ENCODE data around the gene MRPS30.
A peak's percentile ranks its signal among the peaks of the same experiment; 100 is the strongest.
"Not testable (repeated sequence)": the region's sequence is repeated elsewhere in the genome, so short reads cannot be mapped to it uniquely, and the experiment has no call there.

MRPS30 gene

DNA sequence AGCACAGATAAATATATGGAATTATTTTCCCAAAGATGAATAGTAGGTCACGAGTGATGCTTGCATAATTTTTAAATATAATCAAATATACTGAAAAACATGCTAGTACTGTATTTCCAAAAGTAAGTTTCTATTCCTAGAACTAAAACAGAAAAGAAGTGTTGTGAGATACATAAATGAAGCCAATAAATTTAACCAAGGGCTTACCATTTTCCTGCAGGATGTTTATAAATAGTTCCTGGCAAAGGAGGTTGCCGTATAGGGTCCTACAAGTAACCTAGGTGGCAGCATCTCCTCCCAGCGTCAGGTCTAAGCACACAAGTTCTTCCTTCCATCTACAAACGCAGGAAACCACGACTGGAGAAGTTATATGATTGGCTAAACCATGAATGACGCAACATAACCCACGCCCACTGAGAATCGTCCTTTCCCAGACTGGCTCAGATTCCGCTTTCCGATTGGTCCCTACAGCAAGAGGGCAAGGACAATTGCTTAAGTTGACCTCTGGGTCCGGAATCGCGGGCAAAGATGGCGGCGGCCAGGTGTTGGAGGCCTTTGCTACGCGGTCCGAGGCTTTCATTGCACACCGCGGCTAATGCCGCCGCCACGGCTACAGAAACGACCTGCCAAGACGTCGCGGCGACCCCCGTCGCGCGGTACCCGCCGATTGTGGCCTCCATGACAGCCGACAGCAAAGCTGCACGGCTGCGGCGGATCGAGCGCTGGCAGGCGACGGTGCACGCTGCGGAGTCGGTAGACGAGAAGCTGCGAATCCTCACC is at the start of gene MRPS30:
TSS of gene MRPS30 (plus strand) at position 513 of the 780 bp plus-strand sequence. CDS start at position 529, 16 bp downstream.
- DNase-seq (ENCODE audit: low read depth): peak; percentile 80

DNA sequence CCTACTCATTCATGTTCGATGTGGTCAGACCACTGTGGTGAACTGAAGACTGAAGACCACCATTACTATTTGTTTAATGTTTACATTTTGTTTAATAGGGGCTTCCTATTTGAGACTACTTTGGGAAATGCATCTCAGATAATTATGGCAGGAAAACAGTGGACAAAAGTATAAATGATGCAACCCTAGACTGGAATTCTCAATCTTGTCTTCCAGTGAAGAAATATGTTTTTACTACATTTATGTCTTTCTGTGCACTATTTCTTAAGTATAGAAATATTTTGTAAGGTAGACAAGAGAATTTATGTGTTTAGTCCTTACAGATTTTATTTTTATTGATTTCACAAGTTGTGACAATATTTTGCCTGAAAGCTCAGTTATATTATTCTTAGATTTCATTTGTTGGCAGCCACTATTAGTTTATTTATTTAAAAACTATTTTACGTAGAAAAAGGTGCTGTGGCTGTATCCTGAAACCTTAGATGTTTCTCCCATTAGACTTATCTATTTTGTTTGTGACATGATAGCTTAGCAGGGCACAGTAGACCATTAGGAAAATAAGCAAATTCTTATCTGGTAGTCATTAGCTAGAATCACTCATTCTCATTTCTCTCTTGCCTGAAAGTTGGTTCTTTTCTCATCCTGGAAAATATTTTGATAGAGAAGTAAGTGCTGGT is 39.4 kb upstream of the MRPS30 start:
- no peak for DNase-seq (ENCODE audit: low read depth)

- DNase-seq (ENCODE audit: low read depth): no peak
These were observed 38.9 kb upstream of the MRPS30 start for GRCh38 chr5:44769877-44770209.

DNA sequence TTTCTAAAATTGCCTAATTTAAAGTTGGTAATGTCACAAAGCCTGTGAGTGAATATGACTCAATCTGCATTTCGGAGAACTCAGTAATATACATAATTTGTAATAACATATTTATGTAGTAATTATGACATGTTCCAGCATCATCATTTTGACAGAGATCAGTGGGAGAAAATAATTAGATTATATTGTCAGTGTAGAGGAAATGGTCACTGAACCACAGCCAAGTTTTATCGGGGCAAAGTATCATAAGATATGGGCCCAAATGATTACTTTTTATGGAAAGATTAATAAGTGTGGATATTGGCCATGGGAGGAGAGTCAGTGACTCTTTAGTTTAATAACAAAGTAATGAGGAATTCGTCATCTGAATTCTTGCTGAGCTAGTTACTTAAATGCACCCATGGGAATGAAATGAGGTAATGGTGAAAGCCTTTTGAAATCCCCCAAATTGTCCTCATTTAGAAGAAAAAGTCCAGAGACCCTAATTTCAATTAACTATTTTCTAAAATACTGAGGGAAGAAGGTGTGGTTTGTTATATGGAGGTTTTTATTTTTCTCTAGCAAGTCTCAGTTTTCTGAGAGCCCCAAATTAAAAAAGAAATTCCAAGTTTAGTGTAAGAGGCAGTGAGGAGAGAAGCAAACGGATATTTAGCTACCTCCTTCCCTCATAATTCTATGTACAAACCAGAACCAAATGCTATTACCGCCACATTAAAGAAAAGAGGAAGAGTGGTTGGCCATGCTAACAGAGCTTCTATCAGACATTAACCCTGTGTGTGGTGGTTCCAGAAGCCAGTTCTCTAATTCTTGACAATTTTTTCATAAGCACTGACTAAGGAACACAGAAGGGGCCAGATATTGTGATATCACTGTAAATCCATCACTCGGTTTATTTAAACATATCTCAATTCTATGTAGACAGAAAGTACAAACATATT is 37.7 kb upstream of the MRPS30 start:
- DNase-seq (ENCODE audit: low read depth): no peak

DNA sequence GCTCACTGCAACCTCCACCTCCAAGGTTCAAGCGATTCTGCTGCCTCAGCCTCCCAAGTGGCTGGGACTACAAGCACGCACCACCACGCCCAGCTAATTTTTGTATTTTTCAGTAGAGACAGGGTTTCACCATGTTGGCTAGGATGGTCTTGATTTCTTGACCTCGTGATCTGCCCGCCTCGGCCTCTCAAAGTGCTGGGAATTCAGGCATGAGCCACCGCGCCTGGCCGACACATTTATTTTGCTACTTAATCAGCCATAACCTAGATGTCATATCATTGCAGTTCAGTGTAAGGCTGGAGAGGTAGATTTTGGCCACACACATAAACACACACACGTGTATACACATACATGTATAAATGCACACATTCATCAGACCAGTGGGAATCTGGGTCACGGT is 36.4 kb upstream of the MRPS30 start:
- DNase-seq (ENCODE audit: low read depth): not testable (repeated sequence)

GRCh38 chr5:44774279-44774880 is 34.4 kb upstream of the MRPS30 start:
- DNase-seq (ENCODE audit: low read depth): no peak

DNA sequence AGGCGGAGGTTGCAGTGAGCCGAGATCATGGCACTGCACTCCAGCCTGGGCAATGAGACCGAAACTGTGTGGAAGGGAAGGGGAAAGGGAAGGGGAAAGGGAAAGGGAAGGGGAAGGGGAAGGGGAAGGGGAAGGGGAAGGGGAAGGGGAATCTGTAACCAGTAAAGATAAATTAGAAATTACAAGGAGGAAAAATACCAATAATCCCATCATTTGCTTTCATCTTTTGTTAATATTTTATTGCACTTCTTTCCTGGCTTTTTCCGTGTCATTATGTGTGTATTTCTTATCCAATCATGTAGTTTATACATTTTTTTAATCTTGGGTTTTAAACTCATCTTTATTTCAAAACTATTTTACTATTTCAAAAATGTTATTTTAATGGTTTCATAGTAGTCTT is 29.6 kb upstream of the MRPS30 start:
- no peak for DNase-seq (ENCODE audit: low read depth)

DNA sequence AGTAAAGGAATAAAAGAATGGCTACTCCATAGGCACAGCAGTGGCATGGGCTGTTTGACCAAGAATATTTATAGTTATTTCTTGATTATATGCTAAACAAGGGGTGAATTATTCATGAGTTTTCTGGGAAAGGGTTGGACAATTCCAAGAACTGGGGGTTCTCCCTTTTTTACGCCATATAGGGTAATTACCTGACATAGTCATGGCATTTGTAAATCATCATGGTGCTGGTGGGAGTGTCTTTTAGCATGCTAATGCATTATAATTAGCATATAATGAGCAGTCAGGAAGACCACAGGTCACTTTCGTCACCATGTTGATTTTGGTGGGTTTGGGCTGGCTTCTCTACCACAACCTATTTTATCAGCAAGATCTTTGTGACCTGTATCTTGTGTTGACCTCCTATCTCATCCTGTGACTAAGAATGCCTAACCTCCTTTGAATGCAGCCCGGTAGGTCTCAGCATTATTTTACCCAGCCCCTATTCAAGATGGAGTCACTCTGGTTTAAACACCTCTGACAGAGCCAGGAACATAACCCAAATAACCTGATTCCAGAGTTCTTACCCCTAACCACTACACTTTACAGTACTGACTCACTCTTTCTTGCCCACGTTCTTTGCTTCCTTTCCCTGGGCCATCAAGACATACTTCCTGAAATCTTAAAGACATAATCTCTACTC is 25.0 kb upstream of the MRPS30 start:
- DNase-seq (ENCODE audit: low read depth): no peak

- no peak for DNase-seq (ENCODE audit: low read depth)
These were observed 21.0 kb upstream of the MRPS30 start for GRCh38 chr5:44787731-44788130.

DNA sequence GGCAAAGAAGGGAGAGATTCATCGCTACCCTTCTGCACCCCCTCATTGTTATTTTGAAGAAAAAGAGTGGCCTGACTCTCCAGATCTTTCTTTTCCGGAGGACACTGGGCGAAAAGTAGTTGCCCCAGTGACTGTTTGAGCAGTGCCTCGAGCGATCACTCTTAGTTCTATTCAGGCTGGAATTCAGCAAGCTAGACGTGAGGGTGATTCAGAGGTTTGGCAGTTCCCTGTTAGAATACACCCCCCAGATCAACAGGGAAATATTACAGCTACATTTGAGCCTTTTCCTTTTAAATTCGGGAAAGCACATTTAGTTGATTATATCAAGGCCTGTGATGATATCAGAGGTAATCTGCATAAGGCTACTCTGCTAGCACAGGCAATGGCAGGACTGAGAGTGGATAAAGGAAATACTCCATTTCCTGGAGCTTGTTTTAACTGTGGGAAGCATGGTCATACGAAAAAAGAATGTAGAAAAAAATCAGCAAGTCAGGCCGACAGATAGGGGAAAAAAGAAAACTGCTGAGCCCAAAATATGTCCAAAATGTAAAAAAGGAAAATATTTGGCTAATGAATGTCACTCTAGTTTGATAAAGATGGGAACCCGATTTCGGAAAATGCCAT is 19.3 kb upstream of the MRPS30 start:
- not testable (repeated sequence) for DNase-seq (ENCODE audit: low read depth)

- DNase-seq (ENCODE audit: low read depth): not testable (repeated sequence)
These were observed 16.6 kb upstream of the MRPS30 start for GRCh38 chr5:44792031-44792673.

DNA sequence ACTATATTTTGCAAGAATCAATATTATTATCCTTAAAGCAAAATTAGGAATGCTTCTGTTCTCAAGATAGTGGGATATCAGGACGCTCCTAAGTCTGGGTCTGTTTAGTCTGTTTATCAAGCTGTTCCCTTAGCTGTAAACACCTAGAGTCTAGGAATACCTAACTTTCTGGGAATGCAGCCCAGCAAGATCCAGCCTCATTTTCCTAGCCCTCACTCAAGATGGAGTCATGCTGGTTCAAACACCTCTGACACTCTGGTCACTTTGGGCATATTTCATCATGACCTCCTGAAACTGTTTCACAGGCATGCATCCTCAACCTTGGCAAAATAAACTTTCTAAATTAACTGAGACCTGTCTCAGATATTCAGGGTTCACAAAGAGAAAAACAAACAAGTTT is 14.4 kb upstream of the MRPS30 start:
- no peak for DNase-seq (ENCODE audit: low read depth)

- DNase-seq (ENCODE audit: low read depth): no peak
These were observed 13.3 kb upstream of the MRPS30 start for GRCh38 chr5:44795496-44795895.

GRCh38 chr5:44797841-44798240 is 10.9 kb upstream of the MRPS30 start:
- DNase-seq (ENCODE audit: low read depth): no peak

GRCh38 chr5:44801992-44802391 is 6.8 kb upstream of the MRPS30 start:
- no peak for DNase-seq (ENCODE audit: low read depth)

DNA sequence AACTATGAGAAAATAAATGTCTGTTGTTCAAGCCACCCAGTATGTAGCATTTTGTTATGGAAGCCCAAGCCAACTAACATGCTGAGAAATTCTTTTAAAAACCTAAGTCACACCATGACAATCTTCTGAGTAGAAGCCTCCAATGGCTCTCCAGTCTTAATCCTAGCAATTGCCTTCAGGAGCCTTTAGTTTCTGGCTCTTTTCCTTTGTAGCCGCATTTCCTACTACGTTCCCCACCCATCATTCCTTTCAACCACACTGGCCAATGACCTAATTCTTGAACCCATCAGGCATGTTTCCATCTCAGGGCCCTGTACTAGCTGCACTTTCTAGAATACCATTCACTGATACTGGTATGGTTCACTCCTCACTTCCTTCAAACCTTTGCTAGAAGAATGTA is 2.1 kb upstream of the MRPS30 start:
- DNase-seq (ENCODE audit: low read depth): no peak

DNA sequence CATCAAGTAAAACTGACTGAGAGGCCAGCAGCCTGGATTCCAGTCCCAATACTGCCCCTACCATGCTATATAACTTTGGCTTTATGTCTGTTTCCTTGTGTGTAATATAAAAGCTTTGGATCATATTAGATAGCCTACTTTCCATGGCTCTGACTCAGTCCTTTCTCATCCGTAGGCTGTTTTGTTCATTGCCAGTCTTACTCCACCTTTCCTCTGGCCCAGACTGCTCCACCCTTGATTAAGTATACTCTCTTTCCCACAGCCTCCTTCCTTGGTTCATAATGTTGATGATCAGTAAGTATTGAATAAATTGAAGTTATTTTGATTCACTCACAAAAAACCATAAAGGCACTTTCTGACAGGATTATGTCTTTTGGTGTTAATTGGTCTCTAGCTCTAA is 1.5 kb upstream of the MRPS30 start:
- DNase-seq (ENCODE audit: low read depth): no peak

- DNase-seq (ENCODE audit: low read depth): peak; percentile 34
These were observed 638 bp downstream of the MRPS30 start for GRCh38 chr5:44809215-44809955.

- DNase-seq (ENCODE audit: low read depth): no peak
These were observed 1.2 kb downstream of the MRPS30 start for GRCh38 chr5:44809956-44810420.

- no peak for DNase-seq (ENCODE audit: low read depth)
These were observed 6.0 kb downstream of the MRPS30 start for GRCh38 chr5:44814761-44815160.
